ENCODE results near the gene HDGFL2.

HDGFL2 gene

GRCh38 chr19:4472174-4472974 is at the start of gene HDGFL2:
Gene HDGFL2, plus strand, starts transcription at chr19:4472297. Its CDS starts 54 bp downstream, at chr19:4472351.
- DNase-seq (ENCODE audit: extremely low read depth in 1 of 2, low read depth in 1 of 2) = peak in 1 of 2 donors; percentile 94

GRCh38 chr19:4423416-4424126 is 48.5 kb upstream of the HDGFL2 start:
- DNase-seq (ENCODE audit: extremely low read depth in 1 of 2, low read depth in 1 of 2) = no peak

GRCh38 chr19:4425537-4425936 is 46.6 kb upstream of the HDGFL2 start:
- DNase-seq (ENCODE audit: extremely low read depth in 1 of 2, low read depth in 1 of 2) = no peak

GRCh38 chr19:4428326-4428975 is 43.6 kb upstream of the HDGFL2 start:
- no peak for DNase-seq (ENCODE audit: extremely low read depth in 1 of 2, low read depth in 1 of 2)

- no peak for DNase-seq (ENCODE audit: extremely low read depth in 1 of 2, low read depth in 1 of 2)
These were observed 42.8 kb upstream of the HDGFL2 start for GRCh38 chr19:4429256-4429655.

- DNase-seq (ENCODE audit: extremely low read depth in 1 of 2, low read depth in 1 of 2) = no peak
These were observed 42.3 kb upstream of the HDGFL2 start for GRCh38 chr19:4429771-4430171.

- DNase-seq (ENCODE audit: extremely low read depth in 1 of 2, low read depth in 1 of 2) = no peak
These were observed 41.3 kb upstream of the HDGFL2 start for GRCh38 chr19:4430760-4431159.

GRCh38 chr19:4431296-4431695 is 40.8 kb upstream of the HDGFL2 start:
- no peak for DNase-seq (ENCODE audit: extremely low read depth in 1 of 2, low read depth in 1 of 2)

- no peak for DNase-seq (ENCODE audit: extremely low read depth in 1 of 2, low read depth in 1 of 2)
These were observed 40.1 kb upstream of the HDGFL2 start for GRCh38 chr19:4431808-4432674.

GRCh38 chr19:4432918-4433506 is 39.1 kb upstream of the HDGFL2 start:
- DNase-seq (ENCODE audit: extremely low read depth in 1 of 2, low read depth in 1 of 2) = no peak

GRCh38 chr19:4434391-4434790 is 37.7 kb upstream of the HDGFL2 start:
- DNase-seq (ENCODE audit: extremely low read depth in 1 of 2, low read depth in 1 of 2) = no peak

GRCh38 chr19:4436231-4436630 is 35.9 kb upstream of the HDGFL2 start:
- DNase-seq (ENCODE audit: extremely low read depth in 1 of 2, low read depth in 1 of 2) = no peak

- DNase-seq (ENCODE audit: extremely low read depth in 1 of 2, low read depth in 1 of 2) = no peak
These were observed 35.0 kb upstream of the HDGFL2 start for GRCh38 chr19:4437103-4437502.

GRCh38 chr19:4439243-4439642 is 32.9 kb upstream of the HDGFL2 start:
- no peak for DNase-seq (ENCODE audit: extremely low read depth in 1 of 2, low read depth in 1 of 2)

- no peak for DNase-seq (ENCODE audit: extremely low read depth in 1 of 2, low read depth in 1 of 2)
These were observed 29.9 kb upstream of the HDGFL2 start for GRCh38 chr19:4441994-4442818.

GRCh38 chr19:4442819-4443146 is 29.3 kb upstream of the HDGFL2 start:
- DNase-seq (ENCODE audit: extremely low read depth in 1 of 2, low read depth in 1 of 2) = no peak

GRCh38 chr19:4443188-4443587 is 28.9 kb upstream of the HDGFL2 start:
- DNase-seq (ENCODE audit: extremely low read depth in 1 of 2, low read depth in 1 of 2) = no peak

- DNase-seq (ENCODE audit: extremely low read depth in 1 of 2, low read depth in 1 of 2) = no peak
These were observed 27.9 kb upstream of the HDGFL2 start for GRCh38 chr19:4443966-4444764.
